HCT116 (cell line): ENCODE data around the gene CUX1. TPM values are rescaled to one million over a fixed set of nuclear protein-coding genes. Genes with fewer than 3 reads are reported as not detected.

Experiments used
- ATAC-seq: fragments of 200-7000 bp; cut with Tn5 transposase; 2 replicates; pipeline ENCODE4 v1.9.1; 2020; ENCODE audit warnings: mild to moderate bottlenecking, moderate library complexity
- BruUV-seq: library from RNA; stranded (reverse); fragments of 400-500 nt; replicated peaks from 2 replicates; lab custom pipeline; 2021; lab: Mats Ljungman, UMichigan
- CTCF ChIA-PET: fragments of 300-600 bp; sonication (Branson Sonifier 250); formaldehyde crosslinking; loops from one replicate; lab custom pipeline; 2021; ENCODE audit warnings: antibody characterized with exemption; lab: Charles Lee
- POLR2A ChIA-PET: fragments of 300-600, 350-600 bp; sonication (Branson Sonifier 250); formaldehyde crosslinking; loops from one replicate; lab custom pipeline; 2021; ENCODE audit warnings: antibody characterized with exemption; lab: Charles Lee
- RAD21 ChIA-PET, 2 experiments: fragments of 300-600 bp; sonication (Branson Sonifier 250); formaldehyde crosslinking; loops; one replicate each; lab custom pipeline; 2023; ENCODE audit warnings: low total read pairs in 2 of 2; ENCODE audit not compliant: uncharacterized antibody in 2 of 2, unreplicated experiment in 2 of 2, low non-redundant PET in 1 of 2; lab: Charles Lee
- DNase-seq: peaks from one replicate; pipeline ENCODE4 v3.0.0-alpha.2; 2010; ENCODE audit warnings: low read depth, low spot score
- H2AFZ ChIP-seq: fragments of 200-600 bp; shearing (Covaris generic), sonication (generic); 2 replicates; pipeline ENCODE4 v1.6.1; 2017; ENCODE audit warnings: low read depth, mixed run types, mixed read lengths, antibody characterized with exemption, low read length; ENCODE audit not compliant: poor library complexity, severe bottlenecking
- H3K27ac ChIP-seq: 2 replicates; pipeline ENCODE4 v1.5.1; 2012; ENCODE audit warnings: low read depth, low read length
- H3K27me3 ChIP-seq: fragments of 200-600 bp; sonication (generic); 2 replicates; pipeline ENCODE4 v1.6.1; 2016; ENCODE audit warnings: mixed run types, low read length, mixed read lengths; ENCODE audit not compliant: insufficient read depth
- H3K36me3 ChIP-seq, 2 experiments: fragments of 200-500 bp in 1 of 2; fragments of 200-600 bp in 1 of 2; sonication (Bioruptor generic) in 1 of 2; sonication (generic) in 1 of 2; 2 replicates each; pipeline versions ENCODE4 v1.5.1 to v1.6.1; 2014 to 2016; ENCODE audit warnings: low read length in 2 of 2, inconsistent platforms in 1 of 2, mixed read lengths in 1 of 2, mixed run types in 1 of 2; ENCODE audit not compliant: insufficient read depth in 2 of 2, control insufficient read depth in 1 of 2
- H3K4me1 ChIP-seq, 2 experiments: fragments of 200-600 bp in 1 of 2; sonication (generic) in 1 of 2; 2 replicates each; pipeline versions ENCODE4 v1.5.1 to v1.6.1; 2012 to 2017; ENCODE audit warnings: low read length in 2 of 2, inconsistent platforms in 1 of 2, mild to moderate bottlenecking in 1 of 2, mixed read lengths in 1 of 2, mixed run types in 1 of 2, moderate library complexity in 1 of 2; ENCODE audit not compliant: insufficient read depth in 2 of 2, control insufficient read depth in 1 of 2
- H3K4me2 ChIP-seq: fragments of 200-600 bp; sonication (generic); 2 replicates; pipeline ENCODE4 v1.6.1; 2017; ENCODE audit warnings: mixed run types, low read length, mixed read lengths
- H3K4me3 ChIP-seq, 2 experiments: fragments of 200-600 bp in 1 of 2; sonication (generic) in 1 of 2; replicated peaks in 1 of 2; 2 replicates each; pipeline ENCODE4 v1.5.1; 2011 to 2016; ENCODE audit warnings: low read length in 2 of 2, control low read depth in 1 of 2, low read depth in 1 of 2, mild to moderate bottlenecking in 1 of 2, mixed read lengths in 1 of 2, mixed run types in 1 of 2
- H3K79me2 ChIP-seq: fragments of 200-600 bp; sonication (generic); 2 replicates; pipeline ENCODE4 v1.6.1; 2017; ENCODE audit warnings: mild to moderate bottlenecking, mixed run types, low read length, moderate library complexity, mixed read lengths; ENCODE audit not compliant: insufficient read depth
- H3K9ac ChIP-seq: fragments of 200-600 bp; sonication (generic); 2 replicates; pipeline ENCODE4 v1.6.1; 2016; ENCODE audit warnings: low read length, mixed read lengths
- H3K9me2 ChIP-seq: fragments of 200-600 bp; sonication (generic), shearing (Covaris generic); 2 replicates; pipeline ENCODE4 v1.6.1; 2017; ENCODE audit warnings: mixed run types, mild to moderate bottlenecking, moderate library complexity; ENCODE audit not compliant: insufficient read depth
- H3K9me3 ChIP-seq, 2 experiments: fragments of 200-500 bp in 1 of 2; fragments of 200-600 bp in 1 of 2; sonication (Bioruptor generic) in 1 of 2; sonication (generic) in 1 of 2; 2 replicates each; pipeline ENCODE4 v1.6.1; 2014 to 2017; ENCODE audit warnings: low read length in 2 of 2, mixed read lengths in 2 of 2, inconsistent platforms in 1 of 2, low read depth in 1 of 2, mild to moderate bottlenecking in 1 of 2, mixed run types in 1 of 2, moderate library complexity in 1 of 2; ENCODE audit not compliant: control insufficient read depth in 1 of 2, insufficient read depth in 1 of 2
- H4K20me1 ChIP-seq: fragments of 200-600 bp; sonication (generic), shearing (Covaris generic); 2 replicates; pipeline ENCODE4 v1.6.1; 2017; ENCODE audit warnings: mixed run types, mild to moderate bottlenecking, moderate library complexity; ENCODE audit not compliant: insufficient read depth
- CEBPB ChIP-seq: IDR thresholded peaks from 2 replicates; pipeline ENCODE4 v1.6.1; 2012; ENCODE audit warnings: low read depth
- FOSL1 ChIP-seq: IDR thresholded peaks from 2 replicates; pipeline ENCODE4 v1.6.1; 2012; ENCODE audit warnings: low read depth
- JUND ChIP-seq: IDR thresholded peaks from 2 replicates; pipeline ENCODE4 v1.6.1; 2012
- RAD21 ChIP-seq: IDR thresholded peaks from 2 replicates; pipeline ENCODE4 v1.6.1; 2012; ENCODE audit warnings: low read depth, mild to moderate bottlenecking
- SRF ChIP-seq: IDR thresholded peaks from 2 replicates; pipeline ENCODE4 v1.6.1; 2012; ENCODE audit warnings: low read depth
- TCF7L2 ChIP-seq: IDR thresholded peaks from 2 replicates; pipeline ENCODE4 v1.7.0; 2011; ENCODE audit warnings: borderline replicate concordance, inconsistent platforms; ENCODE audit not compliant: insufficient read depth, insufficient read length; ENCODE audit errors: extremely low read depth
- ZFX ChIP-seq: fragments of 450-650 bp; IDR thresholded peaks from 2 replicates; pipeline ENCODE4 v1.6.1; 2017
- ZNF274 ChIP-seq: fragments of 200-500 bp; sonication (Bioruptor generic); IDR thresholded peaks from 2 replicates; pipeline ENCODE4 v1.6.1; 2014; ENCODE audit warnings: mild to moderate bottlenecking, low read depth, low read length, inconsistent platforms
- intact Hi-C: fragments of 100-400 bp; cut with micrococcal nuclease; formaldehyde crosslinking; loops from 2 replicates; pipeline ENCODE4 v1.10.0; 2022
- total RNA-seq: library from RNA; stranded (reverse); gene quantifications from one replicate; pipeline ENCODE4 v1.2.1, GENCODE V29; 2021; ENCODE audit not compliant: unreplicated experiment
- TF ChIP-seq, protein P1 (sequence below), 3 experiments: fragments of 200-600 bp in 1 of 3; sonication (generic) in 1 of 3; IDR thresholded peaks in 2 of 3; conservative IDR thresholded peaks in 1 of 3; 2 replicates each; pipeline ENCODE4 v1.5.1; 2012 to 2017; ENCODE audit warnings: low read depth in 2 of 3, low read length in 2 of 3, antibody characterized with exemption in 1 of 3, borderline replicate concordance in 1 of 3, control low read depth in 1 of 3, mild to moderate bottlenecking in 1 of 3, mixed read lengths in 1 of 3, mixed run types in 1 of 3, moderate library complexity in 1 of 3; ENCODE audit not compliant: insufficient read depth in 1 of 3
- TF ChIP-seq, protein P2 (sequence below): IDR thresholded peaks from 2 replicates; pipeline ENCODE4 v1.6.1; 2012

Gene CUX1
- total RNA-seq, 1 experiment from 2014 or later = 68.9 TPM

DNA sequence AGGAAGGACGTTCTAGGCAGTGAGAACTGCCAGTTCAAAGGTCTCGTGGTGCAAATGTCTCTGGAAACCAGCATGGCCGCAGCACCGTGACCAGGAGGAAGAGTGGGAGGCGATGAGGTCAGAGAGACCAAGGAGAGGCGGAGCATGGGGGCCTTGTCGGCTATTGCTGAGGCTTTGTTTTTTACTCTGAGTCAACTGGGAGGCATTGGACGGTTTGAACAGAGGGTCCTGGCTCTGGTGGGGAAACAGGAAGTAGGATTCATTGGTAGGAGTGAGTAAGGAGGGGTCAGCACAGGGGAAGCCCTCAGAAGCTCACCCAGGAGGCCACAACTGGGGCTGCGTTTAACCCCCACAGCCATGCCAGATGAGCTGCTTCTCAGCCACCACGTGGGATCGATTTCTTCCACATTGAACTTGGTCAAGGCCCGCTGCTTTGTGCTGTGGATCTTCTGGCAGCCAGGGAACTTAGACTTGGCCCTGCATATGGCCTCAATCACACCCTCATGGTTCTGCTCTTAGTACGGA lies 447.0 kb downstream of the CUX1 start:
- Histone ChIP-seq H3K36me3 (no peaks in the 10 kb centered on the region), H3K4me3 (no peak overlapping the region)
- TF ChIP-seq FOSL1 = no peak
- TF ChIP-seq, protein P1, sequence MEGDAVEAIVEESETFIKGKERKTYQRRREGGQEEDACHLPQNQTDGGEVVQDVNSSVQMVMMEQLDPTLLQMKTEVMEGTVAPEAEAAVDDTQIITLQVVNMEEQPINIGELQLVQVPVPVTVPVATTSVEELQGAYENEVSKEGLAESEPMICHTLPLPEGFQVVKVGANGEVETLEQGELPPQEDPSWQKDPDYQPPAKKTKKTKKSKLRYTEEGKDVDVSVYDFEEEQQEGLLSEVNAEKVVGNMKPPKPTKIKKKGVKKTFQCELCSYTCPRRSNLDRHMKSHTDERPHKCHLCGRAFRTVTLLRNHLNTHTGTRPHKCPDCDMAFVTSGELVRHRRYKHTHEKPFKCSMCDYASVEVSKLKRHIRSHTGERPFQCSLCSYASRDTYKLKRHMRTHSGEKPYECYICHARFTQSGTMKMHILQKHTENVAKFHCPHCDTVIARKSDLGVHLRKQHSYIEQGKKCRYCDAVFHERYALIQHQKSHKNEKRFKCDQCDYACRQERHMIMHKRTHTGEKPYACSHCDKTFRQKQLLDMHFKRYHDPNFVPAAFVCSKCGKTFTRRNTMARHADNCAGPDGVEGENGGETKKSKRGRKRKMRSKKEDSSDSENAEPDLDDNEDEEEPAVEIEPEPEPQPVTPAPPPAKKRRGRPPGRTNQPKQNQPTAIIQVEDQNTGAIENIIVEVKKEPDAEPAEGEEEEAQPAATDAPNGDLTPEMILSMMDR (IDR thresholded peaks at IDR 0.05 in 2 of 3, conservative IDR thresholded peaks at IDR 0.05 in 1 of 3; ENCODE audit: borderline replicate concordance in 1 of 3, insufficient read depth in 1 of 3, low read depth in 2 of 3, low read length in 2 of 3) = no peak
- TF ChIP-seq, protein P2, sequence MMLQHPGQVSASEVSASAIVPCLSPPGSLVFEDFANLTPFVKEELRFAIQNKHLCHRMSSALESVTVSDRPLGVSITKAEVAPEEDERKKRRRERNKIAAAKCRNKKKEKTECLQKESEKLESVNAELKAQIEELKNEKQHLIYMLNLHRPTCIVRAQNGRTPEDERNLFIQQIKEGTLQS = no peak
- no peak for TF ChIP-seq ZFX
- TF ChIP-seq JUND = no peak
- TF ChIP-seq CEBPB = no peak
- TF ChIP-seq SRF = no peak
- TF ChIP-seq TCF7L2 = no peak
- no peak for TF ChIP-seq RAD21
- no peak for TF ChIP-seq ZNF274
- TF ChIP-seq, all 23 proteins: peak for 0
- Histone ChIP-seq H2AFZ (no peak overlapping the region), H3K9me3 (no peaks in the 10 kb centered on the region), H3K9ac (no peak overlapping the region), H3K79me2 (no peaks in the 10 kb centered on the region), H4K20me1 (no peaks in the 10 kb centered on the region), H3K27me3 (no peaks in the 10 kb centered on the region), H3K27ac (no peak overlapping the region), H3K4me2 (no peak overlapping the region), H3K4me1 (no peaks in the 10 kb centered on the region), H3K9me2 (no peaks in the 10 kb centered on the region)
- POLR2A ChIA-PET = no interaction called here
- no TSS peak for BruUV-seq
- CTCF ChIA-PET = interaction anchor here (0.9 kb wide), 1 partner anchor 9 kb away, joined by 3 read pairs; no protein-coding TSS in a partner anchor
- ATAC-seq (no peak), DNase-seq (no peak)
- RAD21 ChIA-PET = no interaction called here
- intact Hi-C loops = no loop called here
